Measurements from ENCODE around the gene CFAP45. TPM values are rescaled to one million over a fixed set of nuclear protein-coding genes. Genes with fewer than 3 reads are reported as not detected.

Gene CFAP45
- total RNA-seq, 2 donors from 2014 or later: 1.2 to 2.2 TPM

- intact Hi-C loops (cut with DNase I): no loop called here
- no peak for DNase-seq (ENCODE audit: low spot score)
Measured at GRCh38 chr1:159845751-159846629, 54.0 kb downstream of the CFAP45 start.

DNA sequence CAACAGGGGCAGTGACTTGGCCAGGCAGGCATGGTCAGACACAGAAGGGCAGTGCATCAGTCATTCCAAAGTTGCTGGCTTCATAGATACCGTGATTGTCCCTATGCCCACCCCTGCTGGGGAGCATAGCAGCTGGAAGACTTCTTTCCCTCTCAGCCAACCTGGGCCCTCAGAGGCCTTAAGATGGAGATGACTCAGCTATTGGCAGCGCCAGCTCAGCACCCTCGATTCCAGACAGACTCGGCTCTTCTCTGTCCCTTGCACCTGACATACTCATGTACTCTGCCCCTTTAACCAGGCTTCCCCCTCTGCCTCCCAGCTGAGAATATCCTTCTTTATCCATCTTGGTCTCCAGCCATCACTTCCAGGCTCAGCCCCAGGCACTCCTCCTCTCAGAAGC is 56.5 kb downstream of the CFAP45 start:
- intact Hi-C loops (cut with DNase I): no loop called here
- no peak for DNase-seq (ENCODE audit: low spot score)

GRCh38 chr1:159841749-159842148 is 58.2 kb downstream of the CFAP45 start:
- DNase-seq (ENCODE audit: low spot score): no peak
- intact Hi-C loops (cut with DNase I): no loop called here

- intact Hi-C loops (cut with DNase I): no loop called here
- no peak for DNase-seq (ENCODE audit: low spot score)
Measured at GRCh38 chr1:159839116-159839849, 60.7 kb downstream of the CFAP45 start.

GRCh38 chr1:159838715-159839114 is 61.2 kb downstream of the CFAP45 start:
- no peak for DNase-seq (ENCODE audit: low spot score)
- intact Hi-C loops (cut with DNase I): no loop called here

DNA sequence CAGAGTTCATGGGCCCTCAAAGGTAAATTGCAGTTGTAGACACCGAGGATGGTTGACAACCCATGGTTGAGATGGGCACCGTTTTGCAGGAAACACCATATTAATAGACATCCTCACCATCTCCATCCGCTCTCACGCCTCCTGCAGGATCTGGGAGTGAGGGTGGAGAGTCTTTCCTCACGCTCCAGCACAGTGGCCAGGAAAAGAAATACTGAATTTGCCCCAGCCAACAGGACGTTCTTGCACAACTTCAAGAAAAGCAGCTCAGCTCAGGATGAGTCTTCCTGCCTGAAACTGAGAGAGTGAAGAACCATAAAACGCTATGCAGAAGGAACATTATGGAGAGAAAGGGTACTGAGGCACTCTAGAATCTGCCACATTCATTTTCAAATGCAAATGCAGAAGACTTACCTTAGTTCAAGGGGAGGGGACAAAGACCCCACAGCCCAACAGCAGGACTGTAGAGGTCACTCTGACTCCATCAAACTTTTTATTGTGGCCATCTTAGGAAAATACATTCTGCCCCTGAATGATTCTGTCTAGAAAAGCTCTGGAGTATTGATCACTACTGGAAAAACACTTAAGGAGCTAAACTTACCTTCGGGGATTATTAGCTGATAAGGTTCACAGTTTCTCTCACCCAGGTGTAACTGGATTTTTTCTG is 64.0 kb downstream of the CFAP45 start:
- intact Hi-C loops (cut with DNase I): no loop called here
- no peak for DNase-seq (ENCODE audit: low spot score)

DNA sequence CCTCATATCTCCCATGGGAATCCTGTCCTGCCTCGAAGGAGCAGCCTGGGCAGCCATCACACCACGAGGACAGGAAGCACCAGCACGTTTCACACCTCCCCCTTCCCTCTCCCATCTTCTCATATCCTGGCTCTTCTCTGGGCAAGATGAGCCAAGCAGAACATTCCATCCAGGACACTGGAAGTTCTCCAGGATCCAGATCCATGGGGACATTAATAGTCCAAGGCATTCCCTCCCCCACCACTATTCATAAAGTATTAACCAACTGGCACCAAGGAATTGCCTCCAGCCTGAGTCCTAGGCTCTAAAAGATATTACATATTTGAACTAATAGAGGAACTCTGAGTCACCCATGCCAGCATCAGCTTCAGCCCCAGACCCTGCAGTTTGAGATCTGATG is 64.6 kb downstream of the CFAP45 start:
- no peak for DNase-seq (ENCODE audit: low spot score)

GRCh38 chr1:159832309-159832708 is 67.7 kb downstream of the CFAP45 start:
- intact Hi-C loops (cut with DNase I): no loop called here
- no peak for DNase-seq (ENCODE audit: low spot score)

More for the DNA sequence above, 64.6 kb downstream of the CFAP45 start:
- intact Hi-C loops (cut with DNase I): no loop called here

- intact Hi-C loops (cut with DNase I): no loop called here
Measured at GRCh38 chr1:159831412-159832141, 68.4 kb downstream of the CFAP45 start.

GRCh38 chr1:159830722-159831121 is 69.2 kb downstream of the CFAP45 start:
- intact Hi-C loops (cut with DNase I): no loop called here
- DNase-seq (ENCODE audit: low spot score): no peak

More at GRCh38 chr1:159831412-159832141, 68.4 kb downstream of the CFAP45 start:
- DNase-seq (ENCODE audit: low spot score): no peak

- intact Hi-C loops (cut with DNase I): no loop called here
- no peak for DNase-seq (ENCODE audit: low spot score)
Measured at GRCh38 chr1:159829822-159830465, 70.0 kb downstream of the CFAP45 start.

GRCh38 chr1:159829273-159829634 is 70.7 kb downstream of the CFAP45 start:
- intact Hi-C loops (cut with DNase I): no loop called here
- DNase-seq (ENCODE audit: low spot score): no peak

GRCh38 chr1:159828581-159829272 is 71.2 kb downstream of the CFAP45 start:
- no peak for DNase-seq (ENCODE audit: low spot score)
- intact Hi-C loops (cut with DNase I): no loop called here

GRCh38 chr1:159828176-159828575 is 71.8 kb downstream of the CFAP45 start:
- DNase-seq (ENCODE audit: low spot score): no peak
- intact Hi-C loops (cut with DNase I): no loop called here

- intact Hi-C loops (cut with DNase I): no loop called here
- DNase-seq (ENCODE audit: low spot score): no peak
Measured at GRCh38 chr1:159827549-159827948, 72.4 kb downstream of the CFAP45 start.

DNA sequence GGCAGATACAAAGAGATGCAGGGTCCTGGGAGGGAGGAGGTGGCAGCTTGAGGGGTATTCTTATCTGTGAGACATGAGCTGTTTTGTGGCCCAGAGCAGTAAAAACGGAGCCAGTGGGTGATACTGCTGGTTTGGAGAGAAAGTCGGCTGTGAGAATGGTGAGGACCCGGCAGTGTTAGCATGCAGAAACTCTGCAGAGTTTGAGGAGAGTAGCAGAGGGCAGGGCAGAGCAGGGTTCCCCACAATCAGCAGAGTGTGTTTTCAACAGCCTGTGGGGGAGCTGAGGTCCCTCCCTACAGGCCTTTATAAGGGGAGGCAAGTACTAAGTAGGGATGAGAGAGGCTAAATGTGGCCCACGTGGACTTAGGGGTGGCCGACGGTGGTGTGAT is 72.9 kb downstream of the CFAP45 start:
- no peak for DNase-seq (ENCODE audit: low spot score)
- intact Hi-C loops (cut with DNase I): no loop called here

DNA sequence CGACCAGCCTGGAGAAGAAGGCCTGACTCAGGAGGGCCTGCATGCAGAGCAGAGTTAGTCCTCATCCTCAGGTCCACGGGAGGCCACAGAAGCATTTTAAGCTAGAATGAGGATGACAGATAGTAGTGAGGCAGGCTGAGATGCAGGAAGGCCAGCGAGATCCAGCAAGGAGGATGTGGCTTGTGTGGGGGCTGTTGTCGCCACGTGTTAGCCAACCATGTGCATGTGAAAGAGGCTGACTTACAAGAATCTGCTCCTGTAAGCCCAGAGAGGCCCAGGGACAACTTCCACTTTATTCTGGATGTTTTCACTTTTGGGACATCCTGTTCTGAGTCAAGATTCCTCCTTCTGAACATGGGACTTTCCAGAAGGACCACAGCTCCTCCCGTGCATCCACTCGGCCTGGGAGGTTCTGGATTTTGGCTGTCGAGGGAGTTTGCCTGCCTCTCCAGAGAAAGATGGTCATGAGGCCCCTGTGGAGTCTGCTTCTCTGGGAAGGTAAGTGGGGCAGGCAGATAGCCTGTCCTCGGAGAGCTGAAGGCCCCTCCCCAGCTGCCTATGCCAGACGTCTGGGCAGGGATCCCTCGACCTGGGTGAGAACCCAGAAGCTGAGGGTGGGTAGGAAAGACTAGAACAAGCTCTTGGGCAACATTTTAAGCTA is 73.4 kb downstream of the CFAP45 start, which contains the start of gene SLAMF8:
Gene SLAMF8 (plus strand): TSS at position 433 of the 661 bp plus-strand sequence. CDS start 26 bp downstream, at position 459.
- intact Hi-C loops (cut with DNase I): loop anchor here in 1 of 2 donors (1.0 kb wide), 1 partner anchor 22 kb away; no protein-coding TSS in a partner anchor
- no peak for DNase-seq (ENCODE audit: low spot score)

- no peak for DNase-seq (ENCODE audit: low spot score)
- intact Hi-C loops (cut with DNase I): no loop called here
Measured at GRCh38 chr1:159825564-159825963, 74.4 kb downstream of the CFAP45 start.

All from posterior vena cava (tissue), 2 donors.